B cell (primary cell): ENCODE measurements around the gene LBX2. TPM values are rescaled to one million over a fixed set of nuclear protein-coding genes. Genes with fewer than 3 reads are reported as not detected.

Source experiments
- ATAC-seq: fragments of 200-7000 bp; cut with Tn5 transposase; one replicate; pipeline ENCODE4 v1.10.0; 2021; ENCODE audit warnings: low read depth, mild to moderate bottlenecking, moderate number of reproducible peaks, moderate library complexity
- CTCF ChIA-PET: fragments of 350-600 bp; sonication (Branson Sonifier 250); formaldehyde crosslinking; loops from one replicate; lab custom pipeline; 2021; ENCODE audit warnings: antibody characterized with exemption, inconsistent platforms; lab: Charles Lee
- POLR2A ChIA-PET: fragments of 350-600 bp; sonication (Branson Sonifier 250); formaldehyde crosslinking; loops from one replicate; lab custom pipeline; 2021; ENCODE audit warnings: antibody characterized with exemption; lab: Charles Lee
- DNase-seq: peaks from one replicate; pipeline ENCODE4 v3.0.0; 2013
- H2AFZ ChIP-seq: 2 replicates; pipeline ENCODE4 v1.6.1; 2012; ENCODE audit warnings: mild to moderate bottlenecking, low read depth, low read length; ENCODE audit not compliant: insufficient read depth, poor library complexity, severe bottlenecking
- H3K27ac ChIP-seq, 2 donors: 1 replicate in 1 of 2; 2 replicates in 1 of 2; pipeline ENCODE4 v1.5.1; 2012 to 2013; ENCODE audit warnings: low read length in 2 of 2, mild to moderate bottlenecking in 2 of 2, moderate library complexity in 1 of 2
- H3K27me3 ChIP-seq, 4 experiments: fragments of 200-600 bp in 1 of 4; sonication (generic) in 1 of 4; replicated peaks in 1 of 4; 1 replicate in 2 of 4; 2 replicates in 2 of 4; pipeline versions ENCODE4 v1.6.1 to v1.7.0; 2013 to 2016; ENCODE audit warnings: low read length in 3 of 4, mild to moderate bottlenecking in 2 of 4, mixed read lengths in 1 of 4, moderate library complexity in 1 of 4; ENCODE audit not compliant: insufficient read depth in 4 of 4, control insufficient read depth in 3 of 4; ENCODE audit errors: control extremely low read depth in 1 of 4
- H3K36me3 ChIP-seq, 2 experiments: replicated peaks in 1 of 2; 1 replicate in 1 of 2; 2 replicates in 1 of 2; pipeline versions ENCODE4 v1.6.1 to v1.7.1; 2013; ENCODE audit warnings: low read length in 1 of 2; ENCODE audit not compliant: insufficient read depth in 2 of 2, control insufficient read depth in 1 of 2; ENCODE audit errors: control extremely low read depth in 1 of 2, extremely low read depth in 1 of 2
- H3K4me1 ChIP-seq, 2 donors: fragments of 200-600 bp in 1 of 2; sonication (generic) in 1 of 2; 1 replicate in 1 of 2; 2 replicates in 1 of 2; pipeline versions ENCODE4 v1.5.1 to v1.6.1; 2013 to 2017; ENCODE audit warnings: low read length in 2 of 2; ENCODE audit not compliant: control insufficient read depth in 2 of 2, insufficient read depth in 2 of 2
- H3K4me2 ChIP-seq: replicated peaks from 2 replicates; pipeline ENCODE3; 2012; ENCODE audit warnings: mild to moderate bottlenecking, low read depth, low read length; ENCODE audit not compliant: poor library complexity, severe bottlenecking
- H3K4me3 ChIP-seq, 5 experiments: fragments of 200-600 bp in 1 of 5; sonication (generic) in 1 of 5; 1 replicate in 3 of 5; 2 replicates in 2 of 5; pipeline versions ENCODE4 v1.5.1 to v1.7.0; 2011 to 2016; ENCODE audit warnings: low read length in 4 of 5, mild to moderate bottlenecking in 4 of 5, low read depth in 2 of 5, control low read depth in 1 of 5, moderate library complexity in 1 of 5; ENCODE audit not compliant: insufficient read depth in 1 of 5; ENCODE audit errors: control extremely low read depth in 1 of 5, extremely low read depth in 1 of 5
- H3K79me2 ChIP-seq: fragments of 200-600 bp; sonication (generic); one replicate; pipeline ENCODE4 v1.6.0; 2016; ENCODE audit warnings: low read length; ENCODE audit not compliant: control insufficient read depth, insufficient read depth
- H3K9ac ChIP-seq: fragments of 200-600 bp; sonication (generic); 2 replicates; pipeline ENCODE4 v1.6.1; 2017; ENCODE audit warnings: mild to moderate bottlenecking, low read length, moderate library complexity
- H3K9me3 ChIP-seq, 3 donors: one replicate each; pipeline versions ENCODE4 v1.6.1 to v1.7.1; 2013; ENCODE audit warnings: low read length in 2 of 3; ENCODE audit not compliant: control insufficient read depth in 2 of 3, insufficient read depth in 1 of 3; ENCODE audit errors: control extremely low read depth in 1 of 3
- H4K20me1 ChIP-seq: 2 replicates; pipeline ENCODE4 v1.6.0; 2012; ENCODE audit warnings: mild to moderate bottlenecking, low read length; ENCODE audit not compliant: insufficient read depth, control insufficient read depth, poor library complexity, severe bottlenecking
- H3K27ac Mint-ChIP-seq: one replicate; pipeline ENCODE4 v1.8.0; 2021; ENCODE audit warnings: mixed read lengths
- H3K27me3 Mint-ChIP-seq: one replicate; pipeline ENCODE4 v1.8.0; 2021; ENCODE audit warnings: mixed read lengths
- H3K4me1 Mint-ChIP-seq: one replicate; pipeline ENCODE4 v1.8.0; 2021; ENCODE audit warnings: mixed read lengths
- H3K4me3 Mint-ChIP-seq: one replicate; pipeline ENCODE4 v1.8.0; 2021; ENCODE audit warnings: mixed read lengths
- H3K9me3 Mint-ChIP-seq: one replicate; pipeline ENCODE4 v1.8.0; 2022; ENCODE audit warnings: mixed read lengths; ENCODE audit not compliant: insufficient read depth
- CTCF ChIP-seq: fragments of 200-600 bp; IDR thresholded peaks from one replicate; pipeline ENCODE4 v1.8.0; 2022; ENCODE audit warnings: antibody characterized with exemption, mild to moderate bottlenecking
- EZH2 ChIP-seq: IDR thresholded peaks from 2 replicates; pipeline ENCODE4 v1.6.1; 2012; ENCODE audit warnings: borderline replicate concordance, low read depth, mild to moderate bottlenecking, moderate library complexity, low read length; ENCODE audit not compliant: insufficient read depth, poor library complexity, severe bottlenecking
- WGBS: methylation state at CpG from one replicate; pipeline ENCODE4 v1.1.5; 2013; ENCODE audit warnings: missing lambda C conversion rate; ENCODE audit not compliant: insufficient coverage; 5-methylcytosine and 5-hydroxymethylcytosine counted together
- intact Hi-C: fragments of 100-400 bp; cut with micrococcal nuclease; formaldehyde crosslinking; loops from one replicate; pipeline ENCODE4 v1.10.0; 2022
- polyA plus RNA-seq: library from polyadenylated mRNA; depleted of rRNA; stranded (reverse); fragments of >200 nt; gene quantifications from 2 replicates; pipeline ENCODE4 v1.2.3, GENCODE V29; 2012
- total RNA-seq, 2 donors: library from RNA; stranded (reverse); fragments of 120-200 nt in 1 of 2; gene quantifications; 1 replicate in 1 of 2; 2 replicates in 1 of 2; pipeline versions ENCODE4 v1.2.3 to v1.2.4, GENCODE V29; 2013 to 2022

The LBX2 gene
- total and polyA plus RNA-seq, 2 donors (not counting 1 experiment from before 2014, with no cell fraction given), result 1.1 to 2.0 TPM

- Mint-ChIP-seq H3K9me3 (no peaks in the 10 kb centered on the region), H3K4me3 (peak overlapping the region; percentile 82), H3K27me3 (peaks cover 68% of the 10 kb centered on the region), H3K4me1 (peaks cover 28% of the 10 kb centered on the region), H3K27ac (peak overlapping the region; percentile 26)
- Histone ChIP-seq H3K9me3 (peaks cover 0 to 31% (median 1%) of the 10 kb centered on the region in 3 donors), H3K79me2 (no peaks in the 10 kb centered on the region), H3K36me3 (no peaks in the 10 kb centered on the region), H3K27ac (no peak overlapping the region), H3K4me2 (peak overlapping the region; percentile 96), H3K4me3 (peak overlapping the region in 4 of 5 experiments; percentile 15 to 68 (median 54)), H4K20me1 (peaks cover 6% of the 10 kb centered on the region), H3K4me1 (peaks cover 36 to 50% of the 10 kb centered on the region in 2 donors), H2AFZ (peak overlapping the region; percentile 71), H3K27me3 (peaks cover 2 to 94% (median 69%) of the 10 kb centered on the region in 4 experiments), H3K9ac (peak overlapping the region; percentile 67)
- ChIA-PET POLR2A (interaction anchor here (0.9 to 1.7 kb wide), 4 partner anchors 11 to 53 kb away, joined by 3 to 7 read pairs (median 4); partner anchors contain the start of genes AUP1, HTRA2 and LBX2), CTCF (interaction anchor here (1.6 kb wide), 1 partner anchor 72 kb away, joined by 4 read pairs; no protein-coding TSS in a partner anchor)
- DNase-seq, result peak; percentile 66
- WGBS, result 5% methylated on average over 60 of the region's 60 CpGs
- peak; percentile 22 for ATAC-seq
- intact Hi-C loops, result no loop called here
- TF ChIP-seq EZH2 (peak; percentile 56), CTCF (no peak)
Measured at GRCh38 chr2:74515271-74515980, 16.0 kb upstream of the LBX2 start.
